PC-3 (cell line): ENCODE results near the gene ANKFN1.

Experiments used
- EZH2 ChIP-seq: fragments of 300-600 bp; sonication (generic); IDR thresholded peaks from one replicate; pipeline ENCODE4 v1.6.1; 2017; ENCODE audit warnings: antibody characterized with exemption, mild to moderate bottlenecking, low read length; ENCODE audit not compliant: unreplicated experiment
- TF ChIP-seq, protein P1 (sequence below): fragments of 300-600 bp; sonication (generic); conservative IDR thresholded peaks from 2 replicates; pipeline ENCODE4 v1.5.1; 2017; ENCODE audit warnings: antibody characterized with exemption, low read depth, mild to moderate bottlenecking, low read length

DNA sequence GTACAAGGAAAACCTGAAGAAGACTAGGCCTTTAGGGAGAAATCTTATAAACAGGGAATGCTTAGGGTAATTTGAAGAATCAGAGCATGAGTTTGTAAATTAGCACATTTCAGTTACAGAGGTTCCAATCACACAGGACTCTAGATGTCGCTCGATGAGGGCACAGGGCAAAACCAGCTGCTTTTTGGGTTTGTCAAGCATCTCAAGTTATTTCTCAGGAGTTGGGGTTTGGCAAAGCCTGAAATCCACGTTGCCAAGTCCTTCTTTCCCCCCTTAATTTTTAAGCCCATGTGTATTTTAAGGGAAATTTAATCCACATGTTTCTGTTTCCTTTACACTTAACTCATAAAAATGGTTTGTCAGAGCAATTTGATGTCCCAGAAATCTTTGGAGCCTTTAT, 146.9 kb downstream of the ANKFN1 start:
- TF ChIP-seq, protein P1, sequence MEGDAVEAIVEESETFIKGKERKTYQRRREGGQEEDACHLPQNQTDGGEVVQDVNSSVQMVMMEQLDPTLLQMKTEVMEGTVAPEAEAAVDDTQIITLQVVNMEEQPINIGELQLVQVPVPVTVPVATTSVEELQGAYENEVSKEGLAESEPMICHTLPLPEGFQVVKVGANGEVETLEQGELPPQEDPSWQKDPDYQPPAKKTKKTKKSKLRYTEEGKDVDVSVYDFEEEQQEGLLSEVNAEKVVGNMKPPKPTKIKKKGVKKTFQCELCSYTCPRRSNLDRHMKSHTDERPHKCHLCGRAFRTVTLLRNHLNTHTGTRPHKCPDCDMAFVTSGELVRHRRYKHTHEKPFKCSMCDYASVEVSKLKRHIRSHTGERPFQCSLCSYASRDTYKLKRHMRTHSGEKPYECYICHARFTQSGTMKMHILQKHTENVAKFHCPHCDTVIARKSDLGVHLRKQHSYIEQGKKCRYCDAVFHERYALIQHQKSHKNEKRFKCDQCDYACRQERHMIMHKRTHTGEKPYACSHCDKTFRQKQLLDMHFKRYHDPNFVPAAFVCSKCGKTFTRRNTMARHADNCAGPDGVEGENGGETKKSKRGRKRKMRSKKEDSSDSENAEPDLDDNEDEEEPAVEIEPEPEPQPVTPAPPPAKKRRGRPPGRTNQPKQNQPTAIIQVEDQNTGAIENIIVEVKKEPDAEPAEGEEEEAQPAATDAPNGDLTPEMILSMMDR, result no peak
- TF ChIP-seq EZH2, result no peak
